HCT116 (cell line): Measurements from ENCODE around the gene TIMM17A. TPM values are rescaled to one million over a fixed set of nuclear protein-coding genes. Genes with fewer than 3 reads are reported as not detected.

ENCODE experiments used
- ATAC-seq: fragments of 200-7000 bp; cut with Tn5 transposase; 2 replicates; pipeline ENCODE4 v1.9.1; 2020; ENCODE audit warnings: mild to moderate bottlenecking, moderate library complexity
- BruUV-seq: library from RNA; stranded (reverse); fragments of 400-500 nt; replicated peaks from 2 replicates; lab custom pipeline; 2021; lab: Mats Ljungman, UMichigan
- CTCF ChIA-PET: fragments of 300-600 bp; sonication (Branson Sonifier 250); formaldehyde crosslinking; loops from one replicate; lab custom pipeline; 2021; ENCODE audit warnings: antibody characterized with exemption; lab: Charles Lee
- POLR2A ChIA-PET: fragments of 300-600, 350-600 bp; sonication (Branson Sonifier 250); formaldehyde crosslinking; loops from one replicate; lab custom pipeline; 2021; ENCODE audit warnings: antibody characterized with exemption; lab: Charles Lee
- RAD21 ChIA-PET, 2 experiments: fragments of 300-600 bp; sonication (Branson Sonifier 250); formaldehyde crosslinking; loops; one replicate each; lab custom pipeline; 2023; ENCODE audit warnings: low total read pairs in 2 of 2; ENCODE audit not compliant: uncharacterized antibody in 2 of 2, unreplicated experiment in 2 of 2, low non-redundant PET in 1 of 2; lab: Charles Lee
- DNase-seq: peaks from one replicate; pipeline ENCODE4 v3.0.0-alpha.2; 2010; ENCODE audit warnings: low read depth, low spot score
- H2AFZ ChIP-seq: fragments of 200-600 bp; shearing (Covaris generic), sonication (generic); 2 replicates; pipeline ENCODE4 v1.6.1; 2017; ENCODE audit warnings: low read depth, mixed run types, mixed read lengths, antibody characterized with exemption, low read length; ENCODE audit not compliant: poor library complexity, severe bottlenecking
- H3K27ac ChIP-seq: 2 replicates; pipeline ENCODE4 v1.5.1; 2012; ENCODE audit warnings: low read depth, low read length
- H3K27me3 ChIP-seq: fragments of 200-600 bp; sonication (generic); 2 replicates; pipeline ENCODE4 v1.6.1; 2016; ENCODE audit warnings: mixed run types, low read length, mixed read lengths; ENCODE audit not compliant: insufficient read depth
- H3K36me3 ChIP-seq, 2 experiments: fragments of 200-500 bp in 1 of 2; fragments of 200-600 bp in 1 of 2; sonication (Bioruptor generic) in 1 of 2; sonication (generic) in 1 of 2; 2 replicates each; pipeline versions ENCODE4 v1.5.1 to v1.6.1; 2014 to 2016; ENCODE audit warnings: low read length in 2 of 2, inconsistent platforms in 1 of 2, mixed read lengths in 1 of 2, mixed run types in 1 of 2; ENCODE audit not compliant: insufficient read depth in 2 of 2, control insufficient read depth in 1 of 2
- H3K4me1 ChIP-seq, 2 experiments: fragments of 200-600 bp in 1 of 2; sonication (generic) in 1 of 2; 2 replicates each; pipeline versions ENCODE4 v1.5.1 to v1.6.1; 2012 to 2017; ENCODE audit warnings: low read length in 2 of 2, inconsistent platforms in 1 of 2, mild to moderate bottlenecking in 1 of 2, mixed read lengths in 1 of 2, mixed run types in 1 of 2, moderate library complexity in 1 of 2; ENCODE audit not compliant: insufficient read depth in 2 of 2, control insufficient read depth in 1 of 2
- H3K4me2 ChIP-seq: fragments of 200-600 bp; sonication (generic); 2 replicates; pipeline ENCODE4 v1.6.1; 2017; ENCODE audit warnings: mixed run types, low read length, mixed read lengths
- H3K4me3 ChIP-seq, 2 experiments: fragments of 200-600 bp in 1 of 2; sonication (generic) in 1 of 2; replicated peaks in 1 of 2; 2 replicates each; pipeline ENCODE4 v1.5.1; 2011 to 2016; ENCODE audit warnings: low read length in 2 of 2, control low read depth in 1 of 2, low read depth in 1 of 2, mild to moderate bottlenecking in 1 of 2, mixed read lengths in 1 of 2, mixed run types in 1 of 2
- H3K79me2 ChIP-seq: fragments of 200-600 bp; sonication (generic); 2 replicates; pipeline ENCODE4 v1.6.1; 2017; ENCODE audit warnings: mild to moderate bottlenecking, mixed run types, low read length, moderate library complexity, mixed read lengths; ENCODE audit not compliant: insufficient read depth
- H3K9ac ChIP-seq: fragments of 200-600 bp; sonication (generic); 2 replicates; pipeline ENCODE4 v1.6.1; 2016; ENCODE audit warnings: low read length, mixed read lengths
- H3K9me2 ChIP-seq: fragments of 200-600 bp; sonication (generic), shearing (Covaris generic); 2 replicates; pipeline ENCODE4 v1.6.1; 2017; ENCODE audit warnings: mixed run types, mild to moderate bottlenecking, moderate library complexity; ENCODE audit not compliant: insufficient read depth
- H3K9me3 ChIP-seq, 2 experiments: fragments of 200-500 bp in 1 of 2; fragments of 200-600 bp in 1 of 2; sonication (Bioruptor generic) in 1 of 2; sonication (generic) in 1 of 2; 2 replicates each; pipeline ENCODE4 v1.6.1; 2014 to 2017; ENCODE audit warnings: low read length in 2 of 2, mixed read lengths in 2 of 2, inconsistent platforms in 1 of 2, low read depth in 1 of 2, mild to moderate bottlenecking in 1 of 2, mixed run types in 1 of 2, moderate library complexity in 1 of 2; ENCODE audit not compliant: control insufficient read depth in 1 of 2, insufficient read depth in 1 of 2
- H4K20me1 ChIP-seq: fragments of 200-600 bp; sonication (generic), shearing (Covaris generic); 2 replicates; pipeline ENCODE4 v1.6.1; 2017; ENCODE audit warnings: mixed run types, mild to moderate bottlenecking, moderate library complexity; ENCODE audit not compliant: insufficient read depth
- CBX3 ChIP-seq: IDR thresholded peaks from 2 replicates; pipeline ENCODE4 v1.6.1; 2012; ENCODE audit warnings: low read depth
- CEBPB ChIP-seq: IDR thresholded peaks from 2 replicates; pipeline ENCODE4 v1.6.1; 2012; ENCODE audit warnings: low read depth
- POLR2AphosphoS5 ChIP-seq: IDR thresholded peaks from 2 replicates; pipeline ENCODE4 v1.6.1; 2011; ENCODE audit warnings: mild to moderate bottlenecking, low read depth, low read length, moderate library complexity
- SIN3A ChIP-seq: IDR thresholded peaks from 2 replicates; pipeline ENCODE4 v1.6.1; 2012; ENCODE audit warnings: low read depth
- SP1 ChIP-seq: IDR thresholded peaks from 2 replicates; pipeline ENCODE4 v1.6.1; 2012; ENCODE audit warnings: low read depth
- YY1 ChIP-seq: IDR thresholded peaks from 2 replicates; pipeline ENCODE4 v1.6.1; 2011; ENCODE audit warnings: low read length, low read depth, moderate library complexity, mild to moderate bottlenecking; ENCODE audit not compliant: insufficient replicate concordance; ENCODE audit errors: extremely low read depth
- ZNF274 ChIP-seq: fragments of 200-500 bp; sonication (Bioruptor generic); IDR thresholded peaks from 2 replicates; pipeline ENCODE4 v1.6.1; 2014; ENCODE audit warnings: mild to moderate bottlenecking, low read depth, low read length, inconsistent platforms
- intact Hi-C: fragments of 100-400 bp; cut with micrococcal nuclease; formaldehyde crosslinking; loops from 2 replicates; pipeline ENCODE4 v1.10.0; 2022
- total RNA-seq: library from RNA; stranded (reverse); gene quantifications from one replicate; pipeline ENCODE4 v1.2.1, GENCODE V29; 2021; ENCODE audit not compliant: unreplicated experiment
- TF ChIP-seq, protein P1 (sequence below): IDR thresholded peaks from 2 replicates; pipeline ENCODE4 v1.6.1; 2012

The TIMM17A gene
- total RNA-seq, 1 experiment from 2014 or later, result 100 TPM

DNA sequence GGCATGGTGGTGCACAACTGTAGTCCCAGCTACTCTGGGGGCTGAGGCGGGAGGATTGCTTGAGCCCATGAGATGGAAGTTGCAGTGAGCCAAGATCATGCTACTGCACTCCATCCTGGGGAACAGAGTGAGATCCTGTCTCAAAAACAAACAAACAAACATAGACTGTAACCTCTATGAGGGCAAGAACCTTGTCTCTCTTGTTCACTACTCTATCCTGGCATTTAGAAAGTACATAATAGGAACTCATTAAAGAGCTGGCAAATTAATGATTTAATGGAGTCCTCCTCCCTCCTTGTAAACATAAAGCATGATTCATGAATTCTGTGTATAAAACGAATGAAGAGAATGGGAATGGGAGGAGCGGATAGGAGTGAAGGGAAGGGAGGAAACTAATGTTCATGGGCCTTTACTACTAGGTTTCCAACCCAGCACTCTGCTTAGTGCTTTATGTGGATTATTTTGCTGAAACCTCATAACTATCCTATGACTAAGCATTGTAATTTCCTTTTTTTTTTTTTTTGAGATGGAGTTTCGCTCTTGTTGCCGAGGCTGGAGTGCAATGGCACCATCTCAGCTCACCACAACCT is 17.6 kb upstream of the TIMM17A start:
- no peaks in the 10 kb centered on the region for H3K27me3 ChIP-seq
- no peaks in the 10 kb centered on the region for H4K20me1 ChIP-seq
- CTCF ChIA-PET, result no interaction called here
- no peak overlapping the region for H3K9ac ChIP-seq
- no peaks in the 10 kb centered on the region for H3K79me2 ChIP-seq
- no peak overlapping the region for H3K4me3 ChIP-seq
- no peak overlapping the region for H2AFZ ChIP-seq
- DNase-seq (no peak), ATAC-seq (no peak)
- no peaks in the 10 kb centered on the region for H3K9me3 ChIP-seq
- H3K4me1 ChIP-seq, result peaks cover 9 to 20% of the 10 kb centered on the region in 2 experiments; a peak in 3 of 4 replicates
- TF ChIP-seq YY1, result no peak
- TF ChIP-seq SIN3A, result no peak
- TF ChIP-seq, protein P1, sequence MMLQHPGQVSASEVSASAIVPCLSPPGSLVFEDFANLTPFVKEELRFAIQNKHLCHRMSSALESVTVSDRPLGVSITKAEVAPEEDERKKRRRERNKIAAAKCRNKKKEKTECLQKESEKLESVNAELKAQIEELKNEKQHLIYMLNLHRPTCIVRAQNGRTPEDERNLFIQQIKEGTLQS, result no peak
- TF ChIP-seq ZNF274, result no peak
- no peak for TF ChIP-seq POLR2AphosphoS5
- no peak for TF ChIP-seq SP1
- TF ChIP-seq, all 23 proteins: peak for 0
- Histone ChIP-seq H3K9me2 (no peaks in the 10 kb centered on the region), H3K27ac (no peak overlapping the region), H3K36me3 (no peaks in the 10 kb centered on the region), H3K4me2 (no peak overlapping the region; the same call in 1 of the 2 replicates)
- ChIA-PET POLR2A (no interaction called here), RAD21 (no interaction called here)
- no TSS peak for BruUV-seq
- intact Hi-C loops, result no loop called here

- H3K9me2 ChIP-seq, result no peaks in the 10 kb centered on the region
- H3K36me3 ChIP-seq, result no peaks in the 10 kb centered on the region
- TF ChIP-seq CBX3 (no peak), ZNF274 (no peak), CEBPB (no peak)
- no peak overlapping the region for H3K4me3 ChIP-seq
- intact Hi-C loops, result no loop called here
- no peak overlapping the region for H3K4me2 ChIP-seq
- no peaks in the 10 kb centered on the region for H3K79me2 ChIP-seq
- DNase-seq (no peak), ATAC-seq (no peak)
- POLR2A ChIA-PET, result no interaction called here
- BruUV-seq, result no TSS peak
- H3K9me3 ChIP-seq, result no peaks in the 10 kb centered on the region
- peaks cover 9 to 20% of the 10 kb centered on the region in 2 experiments; a peak in 3 of 4 replicates for H3K4me1 ChIP-seq
- H3K27me3 ChIP-seq, result no peaks in the 10 kb centered on the region
- no peaks in the 10 kb centered on the region for H4K20me1 ChIP-seq
- H2AFZ ChIP-seq, result peak overlapping the region; percentile 26
- H3K27ac ChIP-seq, result no peak overlapping the region
- no peak overlapping the region for H3K9ac ChIP-seq
- CTCF ChIA-PET, result no interaction called here
- RAD21 ChIA-PET, result no interaction called here
Measured at GRCh38 chr1:201938440-201939035, 16.8 kb upstream of the TIMM17A start.
